Measurements from ENCODE around the gene ZNF428. TPM values are rescaled to one million over a fixed set of nuclear protein-coding genes. Genes with fewer than 3 reads are reported as not detected.

Gene ZNF428
- total and polyA plus RNA-seq, 11 donors = 25.1 to 64.5 (median 31.3) TPM

- Histone ChIP-seq H3K9me3 (no peaks in the 10 kb centered on the region), H3K4me1 (peaks cover 0 to 8% (median 0%) of the 10 kb centered on the region in 12 donors), H3K27me3 (peaks cover 0 to 16% (median 0%) of the 10 kb centered on the region in 9 donors), H3K36me3 (no peaks in the 10 kb centered on the region), H3K27ac (no peak overlapping the region), H3K4me3 (no peak overlapping the region)
- ATAC-seq = no peak
- WGBS, 4 donors = 46 to 50% (median 48%) methylated on average over 5 of the region's 5 CpGs
- intact Hi-C loops (cut with DNase I) = no loop called here
- no peak for TF ChIP-seq CTCF (IDR thresholded peaks at IDR 0.05)
- TF ChIP-seq POLR2A (IDR thresholded peaks at IDR 0.05) = no peak
- DNase-seq = no peak
Observed at GRCh38 chr19:43634506-43634871, 15.1 kb upstream of the ZNF428 start.

- Histone ChIP-seq H3K9me3 (no peaks in the 10 kb centered on the region), H3K36me3 (no peaks in the 10 kb centered on the region), H3K27me3 (peaks cover 0 to 12% (median 0%) of the 10 kb centered on the region in 9 donors), H3K27ac (no peak overlapping the region), H3K4me1 (peaks cover 0 to 4% (median 0%) of the 10 kb centered on the region in 12 donors), H3K4me3 (no peak overlapping the region)
- intact Hi-C loops (cut with DNase I) = no loop called here
- DNase-seq = no peak
- TF ChIP-seq POLR2A (IDR thresholded peaks at IDR 0.05) (no peak), CTCF (IDR thresholded peaks at IDR 0.05) (no peak)
- WGBS, 4 donors = 82 to 90% (median 86%) methylated on average over 5 of the region's 5 CpGs
- no peak for ATAC-seq
Observed at GRCh38 chr19:43634068-43634467, 14.6 kb upstream of the ZNF428 start.

- Histone ChIP-seq H3K9me3 (no peaks in the 10 kb centered on the region), H3K27ac (no peak overlapping the region), H3K27me3 (peaks cover 0 to 6% (median 0%) of the 10 kb centered on the region in 9 donors), H3K36me3 (no peaks in the 10 kb centered on the region), H3K4me3 (no peak overlapping the region), H3K4me1 (no peaks in the 10 kb centered on the region)
- WGBS, 4 donors = 87 to 93% (median 89%) methylated on average over 4 of the region's 4 CpGs
- TF ChIP-seq POLR2A (IDR thresholded peaks at IDR 0.05) (no peak), CTCF (IDR thresholded peaks at IDR 0.05) (no peak)
- DNase-seq (no peak), ATAC-seq (no peak)
- intact Hi-C loops (cut with DNase I) = no loop called here
Observed at GRCh38 chr19:43633520-43633919, 14.1 kb upstream of the ZNF428 start.

- 79 to 89% (median 85%) methylated on average over 5 of the region's 5 CpGs for WGBS, 4 donors
- no peaks in the 10 kb centered on the region for H3K4me1 ChIP-seq
- no peaks in the 10 kb centered on the region for H3K36me3 ChIP-seq
- no peaks in the 10 kb centered on the region for H3K27me3 ChIP-seq
- intact Hi-C loops (cut with DNase I) = no loop called here
- no peak overlapping the region for H3K27ac ChIP-seq
- no peaks in the 10 kb centered on the region for H3K9me3 ChIP-seq
- no peak for ATAC-seq
- DNase-seq = no peak
- TF ChIP-seq CTCF (IDR thresholded peaks at IDR 0.05) = no peak
- TF ChIP-seq POLR2A (IDR thresholded peaks at IDR 0.05) = no peak
- no peak overlapping the region for H3K4me3 ChIP-seq
Observed at GRCh38 chr19:43631491-43631890, 12.1 kb upstream of the ZNF428 start.

All from heart left ventricle (tissue), 16 donors.